K562 (cell line): ENCODE data around the gene CMIP.

ENCODE experiments used
- NFIX ChIP-seq: fragments of 250-450 bp; sonication (Bioruptor Pico); IDR thresholded peaks from 2 replicates; pipeline ENCODE4 v1.4.0; 2020; ENCODE audit warnings: low read depth, mild to moderate bottlenecking, moderate library complexity
- POLR2A ChIP-seq: fragments of 450-650 bp; conservative IDR thresholded peaks from 2 replicates; pipeline ENCODE4 v1.6.1; 2016
- POLR2AphosphoS5 ChIP-seq: IDR thresholded peaks from 2 replicates; pipeline ENCODE4 v1.6.1; 2011; ENCODE audit warnings: mild to moderate bottlenecking, low read depth, low read length, moderate library complexity; ENCODE audit not compliant: control insufficient read depth, insufficient read depth
- SMARCA4 ChIP-seq: fragments of 450-650 bp; IDR thresholded peaks from 2 replicates; pipeline ENCODE4 v1.6.1; 2016
- SNIP1 ChIP-seq: fragments of 450-650 bp; IDR thresholded peaks from 2 replicates; pipeline ENCODE4 v1.7.1; 2017; ENCODE audit warnings: low read depth, mild to moderate bottlenecking
- XRCC3 ChIP-seq: fragments of 450-650 bp; IDR thresholded peaks from 2 replicates; pipeline ENCODE4 v1.6.1; 2017; ENCODE audit warnings: mild to moderate bottlenecking, moderate library complexity
- XRCC5 ChIP-seq: fragments of 200-400 bp; formaldehyde crosslinking; IDR thresholded peaks from 2 replicates; pipeline ENCODE4 v1.6.1; 2017; ENCODE audit warnings: low read depth, mild to moderate bottlenecking, low read length
- ZBTB11 ChIP-seq, 3 experiments: fragments of 200-800 bp in 1 of 3; fragments of 250-450 bp in 1 of 3; fragments of 450-650 bp in 1 of 3; sonication (Bioruptor Pico) in 1 of 3; sonication (Bioruptor generic) in 1 of 3; formaldehyde crosslinking in 1 of 3; IDR thresholded peaks; 2 replicates each; pipeline versions ENCODE4 v1.6.1 to v1.8.0; 2016 to 2022; ENCODE audit warnings: mild to moderate bottlenecking in 2 of 3, missing genetic modification characterization in 2 of 3, missing compliant biosample characterization in 1 of 3, moderate library complexity in 1 of 3
- ZBTB8A ChIP-seq: fragments of 450-650 bp; IDR thresholded peaks from 2 replicates; pipeline ENCODE4 v1.6.1; 2018; ENCODE audit warnings: mild to moderate bottlenecking, moderate library complexity; ENCODE audit not compliant: partially characterized antibody
- TF ChIP-seq, protein P1 (sequence below), 3 experiments: IDR thresholded peaks in 2 of 3; conservative IDR thresholded peaks in 1 of 3; 2 replicates each; pipeline ENCODE4 v1.5.1; 2011 to 2012; ENCODE audit warnings: low read length in 3 of 3, mild to moderate bottlenecking in 3 of 3, control low read depth in 2 of 3, improper control_type of control experiment in 1 of 3, inconsistent platforms in 1 of 3, low read depth in 1 of 3, mixed read lengths in 1 of 3, moderate library complexity in 1 of 3; ENCODE audit not compliant: insufficient read depth in 2 of 3
- TF ChIP-seq, protein P2 (sequence below): fragments of 250-450 bp; sonication (Bioruptor Pico); IDR thresholded peaks from 2 replicates; pipeline ENCODE4 v1.5.0; 2020; ENCODE audit warnings: mild to moderate bottlenecking, borderline replicate concordance
- TF ChIP-seq, protein P3 (sequence below): sonication (generic); formaldehyde crosslinking; IDR thresholded peaks from 2 replicates; pipeline ENCODE4 v1.8.1; 2023; ENCODE audit warnings: mild to moderate bottlenecking, missing genetic modification reagents
- TF ChIP-seq, protein P4 (sequence below): fragments of 450-650 bp; IDR thresholded peaks from one replicate; pipeline ENCODE4 v1.6.1; 2018; ENCODE audit warnings: mild to moderate bottlenecking, moderate library complexity; ENCODE audit not compliant: partially characterized antibody
- TF ChIP-seq, protein P5 (sequence below): sonication (generic); formaldehyde crosslinking; IDR thresholded peaks from 2 replicates; pipeline ENCODE4 v1.8.1; 2022; ENCODE audit warnings: missing genetic modification reagents

DNA sequence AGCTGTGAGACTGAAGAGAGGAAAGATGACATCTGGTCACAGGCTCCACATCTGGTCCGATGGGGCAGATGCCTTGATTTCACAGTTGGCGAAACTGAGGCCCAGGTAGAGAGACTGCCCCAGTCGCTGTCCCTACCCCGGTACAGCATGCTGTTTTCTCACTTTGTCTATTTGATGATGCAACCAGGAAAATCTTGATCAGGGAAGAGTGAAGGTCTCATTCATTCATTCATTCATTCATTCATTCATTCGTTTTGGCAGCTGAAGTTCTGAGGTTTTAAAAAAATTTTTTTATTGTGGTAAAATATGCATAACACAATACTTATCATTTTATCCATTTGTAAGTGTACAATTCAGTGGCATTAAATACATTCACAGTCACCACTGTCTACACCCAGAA, 19.7 kb downstream of the CMIP start:
- no peak for TF ChIP-seq SMARCA4
- no peak for TF ChIP-seq XRCC5
- TF ChIP-seq, protein P1, sequence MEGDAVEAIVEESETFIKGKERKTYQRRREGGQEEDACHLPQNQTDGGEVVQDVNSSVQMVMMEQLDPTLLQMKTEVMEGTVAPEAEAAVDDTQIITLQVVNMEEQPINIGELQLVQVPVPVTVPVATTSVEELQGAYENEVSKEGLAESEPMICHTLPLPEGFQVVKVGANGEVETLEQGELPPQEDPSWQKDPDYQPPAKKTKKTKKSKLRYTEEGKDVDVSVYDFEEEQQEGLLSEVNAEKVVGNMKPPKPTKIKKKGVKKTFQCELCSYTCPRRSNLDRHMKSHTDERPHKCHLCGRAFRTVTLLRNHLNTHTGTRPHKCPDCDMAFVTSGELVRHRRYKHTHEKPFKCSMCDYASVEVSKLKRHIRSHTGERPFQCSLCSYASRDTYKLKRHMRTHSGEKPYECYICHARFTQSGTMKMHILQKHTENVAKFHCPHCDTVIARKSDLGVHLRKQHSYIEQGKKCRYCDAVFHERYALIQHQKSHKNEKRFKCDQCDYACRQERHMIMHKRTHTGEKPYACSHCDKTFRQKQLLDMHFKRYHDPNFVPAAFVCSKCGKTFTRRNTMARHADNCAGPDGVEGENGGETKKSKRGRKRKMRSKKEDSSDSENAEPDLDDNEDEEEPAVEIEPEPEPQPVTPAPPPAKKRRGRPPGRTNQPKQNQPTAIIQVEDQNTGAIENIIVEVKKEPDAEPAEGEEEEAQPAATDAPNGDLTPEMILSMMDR (IDR thresholded peaks at IDR 0.05 in 2 of 3, conservative IDR thresholded peaks at IDR 0.05 in 1 of 3; ENCODE audit: insufficient read depth in 2 of 3, low read depth in 1 of 3, low read length in 3 of 3): no peak
- no peak for TF ChIP-seq POLR2A
- TF ChIP-seq XRCC3: no peak
- TF ChIP-seq POLR2AphosphoS5: no peak
- TF ChIP-seq, protein P2, sequence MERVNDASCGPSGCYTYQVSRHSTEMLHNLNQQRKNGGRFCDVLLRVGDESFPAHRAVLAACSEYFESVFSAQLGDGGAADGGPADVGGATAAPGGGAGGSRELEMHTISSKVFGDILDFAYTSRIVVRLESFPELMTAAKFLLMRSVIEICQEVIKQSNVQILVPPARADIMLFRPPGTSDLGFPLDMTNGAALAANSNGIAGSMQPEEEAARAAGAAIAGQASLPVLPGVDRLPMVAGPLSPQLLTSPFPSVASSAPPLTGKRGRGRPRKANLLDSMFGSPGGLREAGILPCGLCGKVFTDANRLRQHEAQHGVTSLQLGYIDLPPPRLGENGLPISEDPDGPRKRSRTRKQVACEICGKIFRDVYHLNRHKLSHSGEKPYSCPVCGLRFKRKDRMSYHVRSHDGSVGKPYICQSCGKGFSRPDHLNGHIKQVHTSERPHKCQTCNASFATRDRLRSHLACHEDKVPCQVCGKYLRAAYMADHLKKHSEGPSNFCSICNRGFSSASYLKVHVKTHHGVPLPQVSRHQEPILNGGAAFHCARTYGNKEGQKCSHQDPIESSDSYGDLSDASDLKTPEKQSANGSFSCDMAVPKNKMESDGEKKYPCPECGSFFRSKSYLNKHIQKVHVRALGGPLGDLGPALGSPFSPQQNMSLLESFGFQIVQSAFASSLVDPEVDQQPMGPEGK (CRISPR knock-in tag): no peak
- TF ChIP-seq, protein P3, sequence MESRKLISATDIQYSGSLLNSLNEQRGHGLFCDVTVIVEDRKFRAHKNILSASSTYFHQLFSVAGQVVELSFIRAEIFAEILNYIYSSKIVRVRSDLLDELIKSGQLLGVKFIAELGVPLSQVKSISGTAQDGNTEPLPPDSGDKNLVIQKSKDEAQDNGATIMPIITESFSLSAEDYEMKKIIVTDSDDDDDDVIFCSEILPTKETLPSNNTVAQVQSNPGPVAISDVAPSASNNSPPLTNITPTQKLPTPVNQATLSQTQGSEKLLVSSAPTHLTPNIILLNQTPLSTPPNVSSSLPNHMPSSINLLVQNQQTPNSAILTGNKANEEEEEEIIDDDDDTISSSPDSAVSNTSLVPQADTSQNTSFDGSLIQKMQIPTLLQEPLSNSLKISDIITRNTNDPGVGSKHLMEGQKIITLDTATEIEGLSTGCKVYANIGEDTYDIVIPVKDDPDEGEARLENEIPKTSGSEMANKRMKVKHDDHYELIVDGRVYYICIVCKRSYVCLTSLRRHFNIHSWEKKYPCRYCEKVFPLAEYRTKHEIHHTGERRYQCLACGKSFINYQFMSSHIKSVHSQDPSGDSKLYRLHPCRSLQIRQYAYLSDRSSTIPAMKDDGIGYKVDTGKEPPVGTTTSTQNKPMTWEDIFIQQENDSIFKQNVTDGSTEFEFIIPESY (CRISPR knock-in tag): no peak
- no peak for TF ChIP-seq ZBTB11 (CRISPR knock-in tag; IDR thresholded peaks at IDR 0.05)
- TF ChIP-seq NFIX (CRISPR knock-in tag): no peak
- TF ChIP-seq SNIP1: no peak
- TF ChIP-seq ZBTB8A: no peak
- TF ChIP-seq, protein P4, sequence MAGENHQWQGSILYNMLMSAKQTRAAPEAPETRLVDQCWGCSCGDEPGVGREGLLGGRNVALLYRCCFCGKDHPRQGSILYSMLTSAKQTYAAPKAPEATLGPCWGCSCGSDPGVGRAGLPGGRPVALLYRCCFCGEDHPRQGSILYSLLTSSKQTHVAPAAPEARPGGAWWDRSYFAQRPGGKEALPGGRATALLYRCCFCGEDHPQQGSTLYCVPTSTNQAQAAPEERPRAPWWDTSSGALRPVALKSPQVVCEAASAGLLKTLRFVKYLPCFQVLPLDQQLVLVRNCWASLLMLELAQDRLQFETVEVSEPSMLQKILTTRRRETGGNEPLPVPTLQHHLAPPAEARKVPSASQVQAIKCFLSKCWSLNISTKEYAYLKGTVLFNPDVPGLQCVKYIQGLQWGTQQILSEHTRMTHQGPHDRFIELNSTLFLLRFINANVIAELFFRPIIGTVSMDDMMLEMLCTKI: no peak
- TF ChIP-seq, protein P5, sequence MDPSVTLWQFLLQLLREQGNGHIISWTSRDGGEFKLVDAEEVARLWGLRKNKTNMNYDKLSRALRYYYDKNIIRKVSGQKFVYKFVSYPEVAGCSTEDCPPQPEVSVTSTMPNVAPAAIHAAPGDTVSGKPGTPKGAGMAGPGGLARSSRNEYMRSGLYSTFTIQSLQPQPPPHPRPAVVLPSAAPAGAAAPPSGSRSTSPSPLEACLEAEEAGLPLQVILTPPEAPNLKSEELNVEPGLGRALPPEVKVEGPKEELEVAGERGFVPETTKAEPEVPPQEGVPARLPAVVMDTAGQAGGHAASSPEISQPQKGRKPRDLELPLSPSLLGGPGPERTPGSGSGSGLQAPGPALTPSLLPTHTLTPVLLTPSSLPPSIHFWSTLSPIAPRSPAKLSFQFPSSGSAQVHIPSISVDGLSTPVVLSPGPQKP (CRISPR knock-in tag): no peak
